DOHH2 (cell line): Measurements from ENCODE around the gene STX8.

Experiments used
- H3F3A ChIP-seq: fragments of 200-600 bp; sonication (generic), shearing (Covaris generic); 2 replicates; pipeline ENCODE4 v1.6.0; 2016; ENCODE audit warnings: antibody characterized with exemption, mild to moderate bottlenecking; ENCODE audit not compliant: control insufficient read depth, insufficient read depth
- H3K27ac ChIP-seq: fragments of 200-600 bp; sonication (generic); 2 replicates; pipeline ENCODE4 v1.5.1; 2014; ENCODE audit warnings: low read depth, mild to moderate bottlenecking, low read length, moderate library complexity
- H3K27me3 ChIP-seq: fragments of 200-600 bp; sonication (generic); 2 replicates; pipeline ENCODE4 v1.6.1; 2014; ENCODE audit warnings: mild to moderate bottlenecking, low read length, mixed read lengths; ENCODE audit not compliant: control insufficient read depth
- H3K36me3 ChIP-seq: fragments of 200-600 bp; sonication (generic); 2 replicates; pipeline ENCODE4 v1.6.1; 2014; ENCODE audit warnings: mild to moderate bottlenecking, low read length, moderate library complexity, mixed read lengths; ENCODE audit not compliant: control insufficient read depth
- H3K4me1 ChIP-seq: fragments of 200-600 bp; sonication (generic); 2 replicates; pipeline ENCODE4 v1.6.1; 2014; ENCODE audit warnings: mild to moderate bottlenecking, low read length, mixed read lengths; ENCODE audit not compliant: control insufficient read depth
- H3K4me2 ChIP-seq: fragments of 200-600 bp; sonication (generic); 2 replicates; pipeline ENCODE4 v1.6.0; 2014; ENCODE audit warnings: mild to moderate bottlenecking, low read length, moderate library complexity
- H3K4me3 ChIP-seq: fragments of 200-600 bp; sonication (generic); 2 replicates; pipeline ENCODE4 v1.5.1; 2014; ENCODE audit warnings: mild to moderate bottlenecking, low read length, mixed read lengths
- H3K79me2 ChIP-seq: fragments of 200-600 bp; sonication (generic); 2 replicates; pipeline ENCODE4 v1.6.1; 2014; ENCODE audit warnings: mild to moderate bottlenecking, low read length, mixed read lengths; ENCODE audit not compliant: control insufficient read depth
- H3K9me2 ChIP-seq: fragments of 200-600 bp; sonication (generic); replicated peaks from 2 replicates; pipeline ENCODE4 v1.6.1; 2014; ENCODE audit warnings: mild to moderate bottlenecking, low read length, mixed read lengths; ENCODE audit not compliant: control insufficient read depth
- H3K9me3 ChIP-seq: fragments of 200-600 bp; sonication (generic); 2 replicates; pipeline ENCODE4 v1.6.1; 2014; ENCODE audit warnings: antibody characterized with exemption, low read length, mixed read lengths; ENCODE audit not compliant: control insufficient read depth, insufficient read depth
- H4K20me1 ChIP-seq: fragments of 200-600 bp; sonication (generic); 2 replicates; pipeline ENCODE4 v1.6.0; 2014; ENCODE audit warnings: low read depth, mild to moderate bottlenecking, antibody characterized with exemption, low read length, moderate library complexity; ENCODE audit not compliant: control insufficient read depth, insufficient read depth
- CTCF ChIP-seq: fragments of 200-600 bp; sonication (generic); IDR thresholded peaks from one replicate; pipeline ENCODE4 v1.5.1; 2014; ENCODE audit warnings: antibody characterized with exemption, mild to moderate bottlenecking, low read depth, low read length; ENCODE audit not compliant: poor library complexity, severe bottlenecking
- EZH2phosphoT487 ChIP-seq: fragments of 200-600 bp; sonication (generic); IDR thresholded peaks from 2 replicates; pipeline ENCODE4 v1.6.1; 2017; ENCODE audit warnings: borderline replicate concordance, mild to moderate bottlenecking, antibody characterized with exemption, low read length, moderate library complexity, mixed read lengths

The STX8 gene

DNA sequence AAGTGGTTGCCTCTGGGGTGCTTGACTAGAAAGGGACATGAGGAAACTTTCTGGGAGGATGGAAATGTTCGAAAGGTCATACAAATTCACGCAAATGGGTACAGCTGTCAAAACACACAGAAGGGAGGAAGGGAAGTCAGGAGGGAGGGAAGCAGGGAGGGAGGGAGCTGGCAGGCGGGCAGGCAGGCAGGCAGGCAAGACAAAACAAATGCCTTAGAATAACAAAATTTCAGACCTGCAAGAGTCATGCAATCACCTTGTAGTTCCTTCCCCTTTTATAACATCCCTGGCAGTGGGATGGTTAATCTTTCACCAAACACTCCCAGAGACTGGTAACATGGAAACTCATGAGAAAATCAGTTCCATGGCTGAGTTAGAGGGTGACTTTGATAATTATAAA, 189.2 kb downstream of the STX8 start:
- no peak overlapping the region for H3K4me3 ChIP-seq
- H3K4me1 ChIP-seq: no peaks in the 10 kb centered on the region
- H3K27me3 ChIP-seq: no peaks in the 10 kb centered on the region
- no peak overlapping the region for H3K27ac ChIP-seq
- H3K79me2 ChIP-seq: no peaks in the 10 kb centered on the region
- no peaks in the 10 kb centered on the region for H3K36me3 ChIP-seq
- no peaks in the 10 kb centered on the region for H3F3A ChIP-seq
- no peaks in the 10 kb centered on the region for H3K9me2 ChIP-seq
- no peak overlapping the region for H3K4me2 ChIP-seq
- TF ChIP-seq EZH2phosphoT487 (no peak), CTCF (no peak)
- H3K9me3 ChIP-seq: no peaks in the 10 kb centered on the region
- no peaks in the 10 kb centered on the region for H4K20me1 ChIP-seq

DNA sequence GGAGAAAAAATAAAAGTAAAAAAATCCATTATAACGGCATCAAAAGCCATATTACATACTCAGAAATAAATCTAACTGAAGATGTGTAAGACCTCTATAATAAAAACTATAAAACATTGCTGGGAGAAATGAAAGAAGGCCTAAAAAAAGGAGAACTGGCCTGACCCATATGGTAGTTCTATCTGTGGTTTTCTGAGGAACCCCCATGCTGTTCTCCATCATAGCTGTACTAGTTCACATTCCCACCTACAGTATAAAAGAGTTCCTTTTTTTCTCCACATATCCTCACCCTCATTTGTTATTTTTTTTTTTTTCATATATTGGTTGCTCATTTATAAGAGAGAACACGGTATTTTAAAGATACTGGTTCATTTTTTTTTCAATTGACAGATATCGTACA, 191.8 kb downstream of the STX8 start:
- Histone ChIP-seq H3K79me2 (no peaks in the 10 kb centered on the region), H4K20me1 (no peaks in the 10 kb centered on the region), H3K9me3 (no peaks in the 10 kb centered on the region), H3K4me1 (no peaks in the 10 kb centered on the region), H3F3A (no peaks in the 10 kb centered on the region), H3K9me2 (no peaks in the 10 kb centered on the region), H3K4me2 (no peak overlapping the region), H3K36me3 (no peaks in the 10 kb centered on the region), H3K27me3 (no peaks in the 10 kb centered on the region), H3K4me3 (no peak overlapping the region), H3K27ac (no peak overlapping the region)
- TF ChIP-seq CTCF (no peak), EZH2phosphoT487 (no peak)

- no peak overlapping the region for H3K4me2 ChIP-seq
These were observed 193.0 kb downstream of the STX8 start for GRCh38 chr17:9382626-9383025.

More at GRCh38 chr17:9382626-9383025, 193.0 kb downstream of the STX8 start:
- Histone ChIP-seq H3K27me3 (no peaks in the 10 kb centered on the region), H3K9me3 (no peaks in the 10 kb centered on the region), H3F3A (no peaks in the 10 kb centered on the region), H4K20me1 (no peaks in the 10 kb centered on the region), H3K79me2 (no peaks in the 10 kb centered on the region), H3K4me3 (no peak overlapping the region), H3K9me2 (no peaks in the 10 kb centered on the region), H3K27ac (no peak overlapping the region), H3K36me3 (no peaks in the 10 kb centered on the region), H3K4me1 (no peaks in the 10 kb centered on the region)
- TF ChIP-seq CTCF (no peak), EZH2phosphoT487 (no peak)
